ENCODE measurements around the gene CACNB2.

DNA sequence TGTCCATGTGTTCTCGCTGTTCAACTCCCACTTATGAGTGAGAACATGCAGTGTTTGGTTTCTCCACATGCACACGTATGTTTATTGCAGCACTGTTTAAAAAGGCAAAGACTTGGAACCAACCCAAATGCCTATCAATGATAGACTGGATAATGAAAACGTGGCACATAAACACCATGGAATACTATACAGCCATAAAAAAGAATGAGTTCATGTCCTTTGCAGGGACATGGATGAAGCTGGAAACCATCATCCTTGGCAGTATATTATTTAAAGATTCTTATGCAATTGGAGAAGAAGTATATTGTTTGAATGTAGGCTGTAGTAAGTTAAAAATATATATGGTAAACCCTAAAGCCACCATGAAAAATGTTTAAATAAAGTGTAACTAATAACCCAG is 7.2 kb upstream of the CACNB2 start:
- TF ChIP-seq, protein P1, sequence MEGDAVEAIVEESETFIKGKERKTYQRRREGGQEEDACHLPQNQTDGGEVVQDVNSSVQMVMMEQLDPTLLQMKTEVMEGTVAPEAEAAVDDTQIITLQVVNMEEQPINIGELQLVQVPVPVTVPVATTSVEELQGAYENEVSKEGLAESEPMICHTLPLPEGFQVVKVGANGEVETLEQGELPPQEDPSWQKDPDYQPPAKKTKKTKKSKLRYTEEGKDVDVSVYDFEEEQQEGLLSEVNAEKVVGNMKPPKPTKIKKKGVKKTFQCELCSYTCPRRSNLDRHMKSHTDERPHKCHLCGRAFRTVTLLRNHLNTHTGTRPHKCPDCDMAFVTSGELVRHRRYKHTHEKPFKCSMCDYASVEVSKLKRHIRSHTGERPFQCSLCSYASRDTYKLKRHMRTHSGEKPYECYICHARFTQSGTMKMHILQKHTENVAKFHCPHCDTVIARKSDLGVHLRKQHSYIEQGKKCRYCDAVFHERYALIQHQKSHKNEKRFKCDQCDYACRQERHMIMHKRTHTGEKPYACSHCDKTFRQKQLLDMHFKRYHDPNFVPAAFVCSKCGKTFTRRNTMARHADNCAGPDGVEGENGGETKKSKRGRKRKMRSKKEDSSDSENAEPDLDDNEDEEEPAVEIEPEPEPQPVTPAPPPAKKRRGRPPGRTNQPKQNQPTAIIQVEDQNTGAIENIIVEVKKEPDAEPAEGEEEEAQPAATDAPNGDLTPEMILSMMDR (IDR thresholded peaks at IDR 0.05): no peak
- no peak for TF ChIP-seq POLR2A (IDR thresholded peaks at IDR 0.05)
